HUDEP-2 (cell line): ENCODE results near the gene CARNS1.
A peak's percentile ranks its signal among the peaks of the same experiment; 100 is the strongest.

Experiments
- DNase-seq, 76 experiments: peaks; one replicate each; lab custom pipeline; 2025; ENCODE audit not compliant: unreplicated experiment in 76 of 76; lab: John Stamatoyannopoulos, UW

CARNS1 gene

GRCh38 chr11:67438158-67438902 lies 22.9 kb downstream of the CARNS1 start:
- DNase-seq: no peak

DNA sequence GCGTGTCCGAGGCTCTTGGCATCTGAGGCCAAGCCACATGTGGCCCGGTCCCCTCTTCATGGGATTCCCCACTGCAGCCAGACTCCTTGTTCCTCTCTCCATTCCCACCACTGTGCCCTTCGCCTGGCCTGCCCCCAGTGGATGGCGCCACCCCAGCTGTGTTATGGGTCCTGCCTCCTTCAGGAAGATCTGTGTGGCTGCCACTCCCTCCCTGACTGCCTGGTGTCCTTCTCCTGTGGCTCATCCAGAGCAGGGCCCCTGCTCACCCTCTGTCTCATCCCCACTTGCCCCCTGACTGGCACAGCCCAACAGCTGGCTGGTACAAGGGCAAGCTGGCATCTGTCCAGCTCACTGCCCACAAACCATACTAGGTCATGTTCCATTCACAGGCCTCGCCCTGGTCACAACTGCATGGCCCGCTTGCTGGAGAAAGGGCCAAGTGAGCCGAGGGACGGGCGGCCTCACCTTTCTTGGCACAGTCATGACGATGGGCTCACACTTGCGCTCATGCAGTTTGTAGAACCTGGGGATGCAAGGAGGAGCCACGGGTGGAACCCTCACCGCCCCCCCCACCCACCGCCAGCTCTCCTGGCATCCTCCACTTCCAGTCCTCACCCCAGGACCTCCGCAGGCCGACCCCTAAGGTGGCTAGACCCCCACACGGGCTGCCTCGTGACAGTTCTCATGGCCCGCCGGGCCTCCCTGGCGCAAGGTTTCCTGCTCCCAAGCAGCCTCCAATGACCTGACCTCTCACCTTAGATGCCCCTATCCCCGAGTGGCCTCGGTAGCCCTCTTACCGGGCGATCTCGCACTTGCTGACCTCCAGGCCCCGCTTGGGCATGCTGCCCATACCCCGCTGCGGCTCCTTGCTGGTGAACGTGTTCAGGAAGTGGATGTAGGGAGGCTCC lies 24.1 kb downstream of the CARNS1 start:
- DNase-seq: peak in 36 of 76 experiments; percentile 4 to 56 (median 28)

- DNase-seq: no peak
These were observed 25.0 kb downstream of the CARNS1 start for GRCh38 chr11:67440229-67441097.

GRCh38 chr11:67441098-67441563 lies 25.7 kb downstream of the CARNS1 start:
- DNase-seq: peak in 1 of 76 experiments; percentile 10

DNA sequence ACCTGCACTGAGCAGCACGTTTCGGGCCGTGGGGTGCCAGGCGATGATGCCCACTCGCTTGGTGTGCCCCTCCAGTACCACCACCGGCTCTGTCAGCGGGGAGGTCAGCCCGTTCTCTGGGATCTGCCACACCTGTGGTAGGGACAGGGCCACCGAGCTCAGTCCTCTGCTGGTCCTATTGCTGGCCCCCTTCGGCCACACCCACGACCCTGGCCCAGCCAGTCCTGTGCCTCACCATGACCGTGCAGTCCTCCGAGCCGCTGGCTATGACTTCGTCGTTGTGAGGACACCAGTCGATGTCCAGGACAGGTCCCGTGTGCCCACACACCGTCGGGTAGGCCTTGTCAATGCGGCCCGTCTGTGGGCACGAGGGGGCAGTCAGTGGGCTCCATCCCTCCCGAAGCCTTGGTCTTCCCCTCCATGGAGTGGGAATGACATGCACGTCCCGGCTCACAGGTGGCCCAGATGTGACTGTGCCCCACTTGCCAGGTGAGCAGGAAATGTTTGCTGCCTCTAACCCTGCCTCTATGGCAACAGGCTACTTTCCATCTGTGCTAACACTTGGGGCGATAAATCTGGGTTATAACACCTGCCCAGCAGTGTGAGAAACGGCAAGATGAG lies 26.4 kb downstream of the CARNS1 start:
- no peak for DNase-seq

GRCh38 chr11:67442504-67443404 lies 27.3 kb downstream of the CARNS1 start:
- DNase-seq: no peak

DNA sequence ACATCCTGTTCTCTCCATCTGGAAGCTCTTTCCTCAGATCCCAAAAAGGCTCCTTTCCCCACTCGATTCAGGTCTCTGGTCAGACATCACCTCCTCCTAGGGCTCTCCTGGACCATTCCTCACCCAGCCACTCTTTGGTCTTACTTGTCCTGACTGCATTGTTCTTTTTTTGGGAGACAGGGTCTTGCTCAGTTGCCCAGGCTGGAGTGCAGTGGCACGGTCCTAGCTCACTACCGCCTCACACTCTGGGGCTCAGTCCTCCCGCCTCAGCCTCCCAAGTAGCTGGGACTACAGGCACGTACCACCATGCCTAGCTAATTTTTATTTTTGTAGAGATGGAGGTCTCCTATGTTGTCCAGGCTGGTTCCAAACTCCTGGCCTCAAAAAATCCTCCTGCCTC lies 30.0 kb downstream of the CARNS1 start:
- no peak for DNase-seq

- no peak for DNase-seq
These were observed 32.7 kb downstream of the CARNS1 start for GRCh38 chr11:67448220-67448609.

DNA sequence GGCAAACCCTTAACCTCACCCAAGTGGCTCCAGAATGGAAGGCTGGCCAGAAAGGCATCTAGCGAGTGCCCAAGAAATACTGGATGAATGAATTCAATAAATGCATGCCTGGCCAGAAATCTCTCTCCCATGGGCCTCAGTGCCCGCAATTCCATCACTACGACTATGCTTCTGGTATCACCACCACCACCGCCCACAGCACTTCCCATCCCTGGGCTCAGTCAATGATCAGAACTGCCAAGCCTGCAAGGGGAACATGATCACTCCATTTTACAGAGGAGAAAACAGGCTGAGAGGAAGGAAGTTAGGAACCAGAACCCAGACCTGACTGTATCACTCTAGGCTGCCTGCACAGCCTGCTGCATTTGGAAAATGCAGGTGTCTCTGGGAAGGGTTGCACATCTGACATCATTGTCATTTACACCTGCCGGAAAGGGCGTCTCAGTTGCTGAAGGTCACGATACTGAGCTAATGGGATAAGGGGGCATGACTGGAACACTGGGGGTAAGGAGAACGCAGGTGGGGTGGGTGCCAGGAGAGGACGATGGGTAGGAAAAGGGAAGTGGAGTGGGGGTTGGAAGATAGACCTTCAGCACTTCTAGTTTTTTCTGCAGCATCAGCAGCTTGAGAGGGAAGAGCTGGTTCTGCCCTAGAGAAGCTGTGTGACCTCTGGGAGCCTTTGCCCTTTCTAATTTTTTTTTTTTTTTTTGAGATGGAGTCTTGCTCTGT lies 33.8 kb downstream of the CARNS1 start:
- no peak for DNase-seq

DNA sequence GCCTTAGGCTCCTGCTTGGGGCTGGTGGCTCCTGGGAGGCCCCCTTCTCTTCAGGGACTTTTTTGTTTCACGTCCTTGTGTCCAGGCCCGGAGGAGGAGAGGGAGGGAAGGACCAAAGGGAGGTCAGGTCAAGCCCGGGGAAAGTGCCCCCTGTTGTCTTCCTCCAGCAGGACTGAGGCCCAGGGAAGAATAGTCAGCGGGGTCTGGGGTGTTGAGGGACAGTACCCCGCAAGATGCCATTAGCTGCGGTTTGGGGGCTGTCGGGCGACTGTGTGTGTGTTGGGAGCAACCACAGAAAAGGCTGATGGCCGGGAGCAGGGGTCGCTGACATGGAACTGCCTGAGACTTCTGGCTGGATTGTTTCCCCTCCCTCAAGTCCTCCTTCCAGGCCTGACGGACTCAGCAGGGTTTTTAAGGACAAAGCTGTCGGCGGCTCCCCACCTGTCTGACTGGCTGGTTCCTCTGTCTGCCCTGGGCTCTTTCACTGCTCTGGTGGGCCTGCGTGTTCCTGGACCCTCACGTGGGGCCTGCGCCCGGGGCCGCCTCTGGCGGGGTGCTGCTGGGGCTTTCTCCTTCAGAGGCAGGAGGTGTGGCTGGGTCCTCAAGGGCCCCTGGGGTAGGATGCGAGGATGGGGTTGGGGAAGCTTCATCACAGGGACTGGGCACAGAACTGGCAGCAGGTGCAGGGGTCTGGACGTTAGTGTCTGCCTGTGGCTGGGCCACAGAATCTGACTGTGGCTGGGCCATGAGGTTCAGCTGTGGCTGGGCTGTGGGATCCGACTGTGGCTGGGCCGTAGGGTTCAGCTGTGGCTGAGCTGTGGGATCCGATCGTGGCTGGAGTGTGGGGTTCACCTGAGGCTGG lies 35.5 kb downstream of the CARNS1 start:
- no peak for DNase-seq

DNA sequence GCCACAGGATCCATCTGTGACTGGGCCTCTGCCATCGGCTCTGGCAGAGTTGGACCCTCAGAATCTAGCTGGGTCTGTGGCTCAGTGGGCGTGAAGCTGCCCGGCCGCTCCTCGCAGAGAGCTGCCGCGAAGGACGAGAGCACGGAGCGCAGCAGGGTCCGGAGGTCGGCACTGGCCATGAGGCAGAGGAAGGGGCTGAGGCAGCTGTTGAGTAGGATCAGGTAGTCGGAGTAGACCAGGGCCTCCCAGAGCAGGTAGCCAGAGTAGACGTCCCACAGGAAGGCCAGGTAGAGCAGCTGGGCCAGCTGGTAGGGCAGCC lies 36.1 kb downstream of the CARNS1 start:
- no peak for DNase-seq

DNA sequence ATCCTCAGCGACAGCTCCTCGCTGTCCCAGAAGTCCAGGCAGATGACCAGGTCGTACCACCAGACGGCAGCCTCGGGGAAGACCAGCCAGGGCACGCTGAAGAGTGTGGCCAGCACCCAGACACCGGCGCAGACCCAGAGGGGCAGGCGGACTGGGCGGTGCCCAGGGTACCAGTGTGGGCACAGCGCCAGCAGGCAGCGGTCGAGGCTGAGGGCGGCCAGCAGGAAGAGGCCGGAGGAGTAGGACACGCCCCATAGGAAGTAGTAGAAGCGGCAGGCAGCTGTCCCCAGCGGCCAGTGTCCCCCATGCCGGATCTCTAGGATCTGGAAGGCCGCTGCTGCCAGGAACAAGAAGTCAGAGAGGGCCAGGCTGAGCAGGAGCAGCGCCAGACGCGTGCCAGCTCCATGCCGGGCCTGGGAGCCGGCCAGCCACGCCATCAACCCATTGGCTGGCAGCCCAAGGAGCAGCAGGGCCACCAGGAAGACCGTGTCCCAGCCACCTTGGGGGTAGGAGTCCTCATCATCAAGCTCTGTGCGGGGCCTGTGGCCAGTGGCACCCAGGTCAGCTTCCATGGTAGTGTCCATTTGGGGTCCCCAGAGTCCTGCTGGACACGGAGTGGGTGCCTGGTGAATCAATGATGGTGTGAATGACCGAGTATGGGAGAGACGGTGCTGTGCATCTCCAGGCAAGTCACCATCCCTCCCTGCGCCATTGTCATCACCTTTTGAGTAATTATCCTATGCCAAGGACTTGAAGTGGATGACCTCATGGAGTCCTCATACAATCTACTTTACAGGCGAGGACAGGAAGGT lies 36.9 kb downstream of the CARNS1 start, which contains the start of gene GPR152:
Gene GPR152, minus strand, starts transcription at position 589 of the 812 bp plus-strand sequence. Its CDS starts 5 bp downstream, at position 584.
- DNase-seq: no peak

DNA sequence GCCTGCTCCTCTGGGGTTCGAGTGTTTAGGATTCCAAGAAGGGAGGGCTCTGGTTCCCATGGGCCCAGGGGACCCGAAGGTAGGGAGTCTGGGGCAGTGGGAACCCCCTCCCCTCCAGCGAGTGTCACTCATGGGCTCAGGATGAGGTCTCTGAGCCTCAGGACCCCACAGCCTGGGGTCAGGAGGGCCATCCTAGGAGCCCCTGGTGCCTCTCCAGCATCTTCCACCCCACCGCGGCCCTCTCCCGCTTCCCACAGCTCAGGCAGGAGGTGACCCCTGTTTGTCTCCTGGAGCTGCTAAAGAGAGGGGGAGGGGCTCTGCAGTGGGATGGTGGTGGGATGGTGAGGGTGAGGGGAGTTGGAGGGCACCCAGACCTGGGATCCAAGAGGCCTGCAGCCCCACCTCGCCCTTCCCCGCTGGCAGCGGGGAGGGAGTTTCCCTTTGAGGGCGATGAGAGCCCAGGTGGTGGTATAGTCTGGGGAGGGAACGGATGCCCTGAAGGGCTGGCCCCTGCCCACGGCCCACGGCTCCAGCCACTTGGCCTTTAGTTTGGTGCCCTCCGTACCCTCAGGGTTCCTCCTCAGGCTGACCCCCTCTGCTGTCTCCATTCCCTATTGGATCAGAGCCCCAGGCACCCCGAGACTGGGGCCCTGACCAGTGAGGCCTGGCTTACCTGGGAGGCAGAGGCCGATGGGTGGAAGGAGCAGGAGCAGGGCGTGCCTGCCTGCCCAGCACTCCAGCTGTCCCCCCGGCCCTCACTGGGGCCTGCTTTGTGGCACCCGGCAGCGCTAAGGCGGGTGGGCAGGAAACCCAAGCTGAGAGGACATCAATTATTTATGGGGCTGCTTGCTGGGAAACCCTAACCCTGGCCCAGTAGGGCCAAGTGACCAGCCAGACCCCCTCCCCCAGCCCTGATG lies 38.6 kb downstream of the CARNS1 start:
- DNase-seq: no peak

DNA sequence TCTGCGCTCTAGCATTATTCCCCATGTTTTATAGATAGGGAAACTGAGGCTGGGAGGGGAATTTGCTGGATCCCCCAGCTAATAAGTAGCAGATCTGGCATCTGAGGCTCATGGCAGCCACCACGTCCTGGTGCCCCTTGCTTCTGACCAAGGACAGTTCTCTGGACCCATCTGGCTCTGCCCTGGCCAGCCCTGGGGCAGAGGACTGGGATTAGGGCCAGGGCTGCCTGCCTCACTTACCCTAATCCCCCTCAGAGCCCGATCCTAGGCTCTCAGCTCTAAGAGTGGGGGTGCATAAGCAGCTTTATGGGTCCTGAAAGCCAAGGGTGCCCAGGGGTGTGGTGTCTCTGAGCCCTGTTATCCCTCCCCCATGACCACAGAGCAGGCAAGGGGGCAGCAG lies 39.6 kb downstream of the CARNS1 start, which contains the start of gene CABP4:
Gene CABP4, plus strand, starts transcription at position 301 of the 400 bp plus-strand sequence. Its CDS starts 70 bp downstream, at position 371.
- DNase-seq: no peak

DNA sequence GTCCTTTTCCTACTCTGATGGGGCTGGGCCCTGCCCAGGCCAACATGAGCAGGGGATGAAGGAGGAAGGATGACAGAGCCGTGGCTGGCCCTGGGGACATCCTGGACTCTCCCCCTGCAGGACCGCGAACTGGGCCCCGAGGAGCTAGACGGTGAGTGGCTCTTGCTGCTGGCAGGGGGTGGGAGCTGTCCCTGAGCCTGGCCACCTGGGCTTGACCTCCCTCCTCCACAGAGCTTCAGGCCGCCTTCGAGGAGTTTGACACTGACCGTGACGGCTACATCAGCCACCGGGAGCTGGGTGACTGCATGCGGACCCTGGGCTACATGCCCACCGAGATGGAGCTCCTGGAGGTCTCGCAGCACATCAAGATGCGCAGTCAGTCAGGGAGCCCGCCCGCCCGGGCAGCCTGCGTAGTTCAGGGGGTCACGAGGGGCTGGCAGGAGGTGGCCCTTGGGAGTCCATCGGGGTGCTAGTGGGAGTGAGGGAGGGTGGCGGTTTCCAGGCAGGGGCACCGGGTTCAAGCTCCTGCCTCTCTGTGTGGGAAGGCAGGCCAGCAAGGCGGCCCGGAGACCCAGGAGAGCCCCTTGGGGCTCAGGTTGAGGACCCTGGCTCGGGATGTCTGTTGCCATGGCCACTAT lies 40.7 kb downstream of the CARNS1 start:
- DNase-seq: no peak
